ENCODE results near the gene WBP1. TPM values are rescaled to one million over a fixed set of nuclear protein-coding genes. Genes with fewer than 3 reads are reported as not detected.
A peak's percentile ranks its signal among the peaks of the same experiment; 100 is the strongest.

The WBP1 gene
- total RNA-seq, 1 experiment from 2014 or later = 66.0 TPM

GRCh38 chr2:74507145-74507925, 49.1 kb downstream of the WBP1 start, which contains the start of gene PCGF1 (continued):
- 0 out of 2 replicates have a peak, but pooled peaks have one; percentile 16 for TF ChIP-seq NFYB (CRISPR knock-in tag; conservative IDR thresholded peaks at IDR 0.05; ENCODE audit: low read depth)
- peak; percentile 51; the same call in 1 of the 2 replicates for TF ChIP-seq ZNF232 (CRISPR knock-in tag; IDR thresholded peaks at IDR 0.05)
- peak; percentile 26; the same call in 1 of the 2 replicates for TF ChIP-seq CREM (CRISPR knock-in tag; IDR thresholded peaks at IDR 0.05)
- TF ChIP-seq NR3C1 (CRISPR knock-in tag; conservative IDR thresholded peaks at IDR 0.05; ENCODE audit: low read depth) = no peak
- TF ChIP-seq CBFB (CRISPR knock-in tag; IDR thresholded peaks at IDR 0.05; ENCODE audit: low read depth) = 0 out of 2 replicates have a peak, but pooled peaks have one; percentile 68
- TF ChIP-seq NFE2L1 (CRISPR knock-in tag; IDR thresholded peaks at IDR 0.05) = 0 out of 2 replicates have a peak, but pooled peaks have one; percentile 42
- TF ChIP-seq, protein P1, sequence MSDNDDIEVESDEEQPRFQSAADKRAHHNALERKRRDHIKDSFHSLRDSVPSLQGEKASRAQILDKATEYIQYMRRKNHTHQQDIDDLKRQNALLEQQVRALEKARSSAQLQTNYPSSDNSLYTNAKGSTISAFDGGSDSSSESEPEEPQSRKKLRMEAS (CRISPR knock-in tag; IDR thresholded peaks at IDR 0.05) = peak; percentile 89
- TF ChIP-seq FOXK1 (CRISPR knock-in tag; IDR thresholded peaks at IDR 0.05) = peak; percentile 87; the same call in 1 of the 2 replicates
- TF ChIP-seq FOXJ3 (CRISPR knock-in tag; IDR thresholded peaks at IDR 0.05; ENCODE audit: borderline replicate concordance) = no peak

GRCh38 chr2:74507926-74508520, 49.8 kb downstream of the WBP1 start:
- Mint-ChIP-seq H3K36me3 (peaks cover 22% of the 10 kb centered on the region), H3K9me3 (no peaks in the 10 kb centered on the region), H3K4me3 (peak overlapping the region; percentile 99), H3K27ac (peak overlapping the region; percentile 87), H3K4me1 (peaks cover 28% of the 10 kb centered on the region), H3K27me3 (ENCODE audit: low read depth) (peaks cover 92% of the 10 kb centered on the region)
- peak; percentile 38 for ATAC-seq
- ChIA-PET CTCF (interaction anchor here (1.0 to 3.0 kb wide), 6 partner anchors 8 to 79 kb away, joined by 3 to 13 read pairs (median 5); partner anchors contain the start of genes CCDC142, TTC31 and WBP1), POLR2A (interaction anchor here (1.0 to 1.4 kb wide), 3 partner anchors 8 to 50 kb away, joined by 3 to 8 read pairs (median 3); partner anchors contain the start of gene WBP1)
- peak; percentile 45 for DNase-seq (ENCODE audit: low spot score)
- no peak for TF ChIP-seq ESRRA (CRISPR knock-in tag; IDR thresholded peaks at IDR 0.05; ENCODE audit: borderline replicate concordance)
- TF ChIP-seq ZNF121 (CRISPR knock-in tag; IDR thresholded peaks at IDR 0.05) = no peak
- TF ChIP-seq FOXP1 (CRISPR knock-in tag; IDR thresholded peaks at IDR 0.05; ENCODE audit: borderline replicate concordance) = no peak
- TF ChIP-seq EMX1 (CRISPR knock-in tag; IDR thresholded peaks at IDR 0.05) = no peak

DNA sequence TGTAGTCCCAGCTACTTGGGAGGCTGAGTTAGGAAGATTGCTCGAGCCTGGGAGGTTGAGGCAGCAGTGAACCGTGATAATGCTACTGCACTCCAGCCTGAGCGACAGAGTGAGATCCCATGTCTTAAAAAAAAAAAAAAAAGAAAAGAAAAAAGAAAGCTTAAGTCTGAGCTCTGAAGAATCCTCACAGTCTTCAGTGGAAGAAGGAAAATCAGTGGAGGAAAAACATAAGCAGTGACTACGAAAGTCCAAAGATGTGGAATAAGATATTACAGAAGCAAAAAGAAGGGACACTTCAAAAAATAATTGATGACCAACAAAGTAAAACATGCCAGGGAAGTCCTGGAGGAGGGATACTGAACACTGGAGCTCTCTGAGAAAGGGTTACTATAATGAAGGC, 52.0 kb downstream of the WBP1 start:
- ChIA-PET CTCF (interaction anchor here (0.6 to 1.2 kb wide), 5 partner anchors 9 to 371 kb away, joined by 3 to 6 read pairs (median 4); partner anchors contain the start of genes CCDC142 and TTC31), POLR2A (no interaction called here)
- Mint-ChIP-seq H3K27ac (no peak overlapping the region), H3K27me3 (ENCODE audit: low read depth) (peaks cover 91% of the 10 kb centered on the region), H3K36me3 (peaks cover 11% of the 10 kb centered on the region), H3K4me3 (no peak overlapping the region), H3K9me3 (no peaks in the 10 kb centered on the region), H3K4me1 (peaks cover 27% of the 10 kb centered on the region)
- DNase-seq (ENCODE audit: low spot score) (no peak), ATAC-seq (no peak)
- TF ChIP-seq, protein P2, sequence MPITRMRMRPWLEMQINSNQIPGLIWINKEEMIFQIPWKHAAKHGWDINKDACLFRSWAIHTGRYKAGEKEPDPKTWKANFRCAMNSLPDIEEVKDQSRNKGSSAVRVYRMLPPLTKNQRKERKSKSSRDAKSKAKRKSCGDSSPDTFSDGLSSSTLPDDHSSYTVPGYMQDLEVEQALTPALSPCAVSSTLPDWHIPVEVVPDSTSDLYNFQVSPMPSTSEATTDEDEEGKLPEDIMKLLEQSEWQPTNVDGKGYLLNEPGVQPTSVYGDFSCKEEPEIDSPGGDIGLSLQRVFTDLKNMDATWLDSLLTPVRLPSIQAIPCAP (CRISPR knock-in tag; IDR thresholded peaks at IDR 0.05) = no peak
- TF ChIP-seq ZNF671 (CRISPR knock-in tag; IDR thresholded peaks at IDR 0.05) = no peak
- TF ChIP-seq ELF4 (CRISPR knock-in tag; IDR thresholded peaks at IDR 0.05; ENCODE audit: low read depth) = no peak
- no peak for TF ChIP-seq SMAD3 (CRISPR knock-in tag; IDR thresholded peaks at IDR 0.05; ENCODE audit: borderline replicate concordance)
- TF ChIP-seq, protein P3, sequence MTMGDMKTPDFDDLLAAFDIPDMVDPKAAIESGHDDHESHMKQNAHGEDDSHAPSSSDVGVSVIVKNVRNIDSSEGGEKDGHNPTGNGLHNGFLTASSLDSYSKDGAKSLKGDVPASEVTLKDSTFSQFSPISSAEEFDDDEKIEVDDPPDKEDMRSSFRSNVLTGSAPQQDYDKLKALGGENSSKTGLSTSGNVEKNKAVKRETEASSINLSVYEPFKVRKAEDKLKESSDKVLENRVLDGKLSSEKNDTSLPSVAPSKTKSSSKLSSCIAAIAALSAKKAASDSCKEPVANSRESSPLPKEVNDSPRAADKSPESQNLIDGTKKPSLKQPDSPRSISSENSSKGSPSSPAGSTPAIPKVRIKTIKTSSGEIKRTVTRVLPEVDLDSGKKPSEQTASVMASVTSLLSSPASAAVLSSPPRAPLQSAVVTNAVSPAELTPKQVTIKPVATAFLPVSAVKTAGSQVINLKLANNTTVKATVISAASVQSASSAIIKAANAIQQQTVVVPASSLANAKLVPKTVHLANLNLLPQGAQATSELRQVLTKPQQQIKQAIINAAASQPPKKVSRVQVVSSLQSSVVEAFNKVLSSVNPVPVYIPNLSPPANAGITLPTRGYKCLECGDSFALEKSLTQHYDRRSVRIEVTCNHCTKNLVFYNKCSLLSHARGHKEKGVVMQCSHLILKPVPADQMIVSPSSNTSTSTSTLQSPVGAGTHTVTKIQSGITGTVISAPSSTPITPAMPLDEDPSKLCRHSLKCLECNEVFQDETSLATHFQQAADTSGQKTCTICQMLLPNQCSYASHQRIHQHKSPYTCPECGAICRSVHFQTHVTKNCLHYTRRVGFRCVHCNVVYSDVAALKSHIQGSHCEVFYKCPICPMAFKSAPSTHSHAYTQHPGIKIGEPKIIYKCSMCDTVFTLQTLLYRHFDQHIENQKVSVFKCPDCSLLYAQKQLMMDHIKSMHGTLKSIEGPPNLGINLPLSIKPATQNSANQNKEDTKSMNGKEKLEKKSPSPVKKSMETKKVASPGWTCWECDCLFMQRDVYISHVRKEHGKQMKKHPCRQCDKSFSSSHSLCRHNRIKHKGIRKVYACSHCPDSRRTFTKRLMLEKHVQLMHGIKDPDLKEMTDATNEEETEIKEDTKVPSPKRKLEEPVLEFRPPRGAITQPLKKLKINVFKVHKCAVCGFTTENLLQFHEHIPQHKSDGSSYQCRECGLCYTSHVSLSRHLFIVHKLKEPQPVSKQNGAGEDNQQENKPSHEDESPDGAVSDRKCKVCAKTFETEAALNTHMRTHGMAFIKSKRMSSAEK (CRISPR knock-in tag; IDR thresholded peaks at IDR 0.05; ENCODE audit: borderline replicate concordance) = no peak
- no peak for TF ChIP-seq TP53 (CRISPR knock-in tag; IDR thresholded peaks at IDR 0.05)
